ENCODE data around the gene IGF2R. TPM values are rescaled to one million over a fixed set of nuclear protein-coding genes. Genes with fewer than 3 reads are reported as not detected.

Gene IGF2R
- total and polyA plus RNA-seq, 9 donors: 29.3 to 116 (median 49.2) TPM

- WGBS, 3 donors: 96 to 98% (median 97%) methylated on average over 3 of the region's 3 CpGs
- DNase-seq: no peak
- intact Hi-C loops (cut with DNase I): no loop called here
- Histone ChIP-seq H3K9me3 (no peaks in the 10 kb centered on the region), H3K27ac (no peak overlapping the region), H3K36me3 (no peaks in the 10 kb centered on the region), H3K4me3 (no peak overlapping the region), H3K4me1 (ENCODE audit: insufficient read depth) (no peaks in the 10 kb centered on the region), H3K27me3 (no peaks in the 10 kb centered on the region)
- TF ChIP-seq EP300 (IDR thresholded peaks at IDR 0.05): no peak
- TF ChIP-seq POLR2A (IDR thresholded peaks at IDR 0.05): no peak
- no peak for TF ChIP-seq CTCF (IDR thresholded peaks at IDR 0.05)
Measured at GRCh38 chr6:160154471-160154870, 185.6 kb downstream of the IGF2R start.

GRCh38 chr6:160156842-160157241, 188.0 kb downstream of the IGF2R start:
- Histone ChIP-seq H3K27ac (no peak overlapping the region), H3K4me3 (no peak overlapping the region), H3K36me3 (no peaks in the 10 kb centered on the region), H3K27me3 (no peaks in the 10 kb centered on the region), H3K9me3 (no peaks in the 10 kb centered on the region), H3K4me1 (ENCODE audit: insufficient read depth) (no peaks in the 10 kb centered on the region)
- DNase-seq: no peak
- TF ChIP-seq CTCF (IDR thresholded peaks at IDR 0.05): no peak
- TF ChIP-seq EP300 (IDR thresholded peaks at IDR 0.05): no peak
- TF ChIP-seq POLR2A (IDR thresholded peaks at IDR 0.05): no peak
- intact Hi-C loops (cut with DNase I): loop anchor here in 1 of 4 donors (5.0 kb wide), 1 partner anchor 285 kb away; no protein-coding TSS in a partner anchor
- 64 to 88% (median 85%) methylated on average over 1 of the region's 1 CpG for WGBS, 3 donors

GRCh38 chr6:160160450-160160849, 191.6 kb downstream of the IGF2R start:
- H3K4me1 ChIP-seq (ENCODE audit: insufficient read depth): no peaks in the 10 kb centered on the region
- intact Hi-C loops (cut with DNase I): no loop called here
- WGBS, 3 donors: 68 to 77% (median 70%) methylated on average over 6 of the region's 6 CpGs

More at GRCh38 chr6:160160450-160160849, 191.6 kb downstream of the IGF2R start:
- Histone ChIP-seq H3K27me3 (no peaks in the 10 kb centered on the region), H3K4me3 (no peak overlapping the region), H3K9me3 (no peaks in the 10 kb centered on the region), H3K27ac (no peak overlapping the region), H3K36me3 (no peaks in the 10 kb centered on the region)
- no peak for DNase-seq
- TF ChIP-seq EP300 (IDR thresholded peaks at IDR 0.05) (no peak), POLR2A (IDR thresholded peaks at IDR 0.05) (no peak)

Other genes with a start within 250 kb of the IGF2R start
- gene WTAP, start 241.6 kb upstream of the IGF2R start, total RNA-seq: 100 to 1,000 TPM in 3 of 7 donors, 10 to 100 TPM in 4; 89.1 to 117 (median 95.4) TPM
- gene WTAP, start 241.6 kb upstream of the IGF2R start, polyA plus RNA-seq: 10 to 100 TPM; 65.3 to 95.7 TPM
- gene ACAT2, start 207.0 kb upstream of the IGF2R start, total RNA-seq: 100 to 1,000 TPM in 1 of 7 donors, 10 to 100 TPM in 4, 1 to 10 TPM in 2; 7.2 to 113 (median 20.3) TPM
- gene ACAT2, start 207.0 kb upstream of the IGF2R start, polyA plus RNA-seq: 10 to 100 TPM; 15.3 to 56.6 TPM
- gene TCP1, start 179.5 kb upstream of the IGF2R start, total RNA-seq: 100 to 1,000 TPM in 6 of 7 donors, 10 to 100 TPM in 1; 83.5 to 189 (median 162) TPM
- 100 to 1,000 TPM; 108 to 237 TPM for gene TCP1, start 179.5 kb upstream of the IGF2R start, polyA plus RNA-seq
- 10 to 100 TPM; 51.0 to 98.7 (median 54.0) TPM for gene MRPL18, start 178.6 kb upstream of the IGF2R start, total RNA-seq
- gene MRPL18, start 178.6 kb upstream of the IGF2R start, polyA plus RNA-seq: 100 to 1,000 TPM in 1 of 2 donors, 10 to 100 TPM in 1; 67.9 to 112 TPM
- under 1 TPM in 4 of 7 donors, not detected in 3; 0.20 to 0.57 (median 0.37) TPM for gene PNLDC1, start 168.8 kb upstream of the IGF2R start, total RNA-seq
- gene PNLDC1, start 168.8 kb upstream of the IGF2R start, polyA plus RNA-seq: 1 to 10 TPM; 1.1 to 1.2 TPM
- under 1 TPM in 6 of 7 donors, not detected in 1; 0.08 to 0.38 (median 0.10) TPM for gene MAS1, start 78.1 kb upstream of the IGF2R start, total RNA-seq
- under 1 TPM; 0.04 to 0.32 TPM for gene MAS1, start 78.1 kb upstream of the IGF2R start, polyA plus RNA-seq
- 1 to 10 TPM in 6 of 7 donors, under 1 TPM in 1; 0.23 to 2.4 (median 1.1) TPM for gene SLC22A1, start 152.7 kb downstream of the IGF2R start, total RNA-seq
- gene SLC22A1, start 152.7 kb downstream of the IGF2R start, polyA plus RNA-seq: under 1 TPM in 1 of 2 donors, not detected in 1; 0.29 TPM